Cardiac muscle cell (in vitro differentiated cells and primary cell): Measurements from ENCODE around the gene RGS10. TPM values are rescaled to one million over a fixed set of nuclear protein-coding genes. Genes with fewer than 3 reads are reported as not detected.
"Not testable (repeated sequence)": the region's sequence is repeated elsewhere in the genome, so short reads cannot be mapped to it uniquely, and the experiment has no call there.

Experiments used
- DNase-seq, 2 donors: peaks; one replicate each; pipeline versions ENCODE4 v3.0.0 to v3.0.0-alpha.2; 2010 to 2017; ENCODE audit warnings: low read depth in 1 of 2, low spot score in 1 of 2
- H3K27ac ChIP-seq: fragments of 200-600 bp; sonication (generic); 2 replicates; pipeline ENCODE4 v1.5.1; 2016
- H3K27me3 ChIP-seq: fragments of 200-600 bp; sonication (generic); 2 replicates; pipeline ENCODE4 v1.6.0; 2016; ENCODE audit warnings: control low read depth
- H3K36me3 ChIP-seq: fragments of 200-600 bp; sonication (generic); 2 replicates; pipeline ENCODE4 v1.5.1; 2016; ENCODE audit warnings: control low read depth
- H3K4me1 ChIP-seq: fragments of 200-600 bp; sonication (generic); 2 replicates; pipeline ENCODE4 v1.8.1; 2017; ENCODE audit warnings: low read depth, mild to moderate bottlenecking, mixed run types
- H3K4me3 ChIP-seq: fragments of 200-600 bp; sonication (generic); 2 replicates; pipeline ENCODE4 v1.5.1; 2016; ENCODE audit warnings: mild to moderate bottlenecking
- H3K9me3 ChIP-seq: fragments of 200-600 bp; sonication (generic); 2 replicates; pipeline ENCODE4 v1.5.1; 2017; ENCODE audit warnings: low read depth, mild to moderate bottlenecking, control low read depth
- polyA plus RNA-seq: library from polyadenylated mRNA; unstranded; fragments of >200 nt; fragmentation: Nextera tagmentation; extraction: Ambion mirVana; gene quantifications from 2 replicates; pipeline ENCODE4 v1.2.1, GENCODE V29; 2016
- total RNA-seq: library from RNA; depleted of rRNA; stranded (reverse); fragments of >200 nt; gene quantifications from 2 replicates; pipeline ENCODE4 v1.2.3, GENCODE V29; 2016
- TF ChIP-seq, protein P1 (sequence below): IDR thresholded peaks from 2 replicates; pipeline ENCODE4 v1.5.1; 2012; ENCODE audit warnings: low read depth, mild to moderate bottlenecking, low read length

RGS10 gene
- total and polyA plus RNA-seq, 2 experiments from 2014 or later: 0.73 to 1.6 TPM

DNA sequence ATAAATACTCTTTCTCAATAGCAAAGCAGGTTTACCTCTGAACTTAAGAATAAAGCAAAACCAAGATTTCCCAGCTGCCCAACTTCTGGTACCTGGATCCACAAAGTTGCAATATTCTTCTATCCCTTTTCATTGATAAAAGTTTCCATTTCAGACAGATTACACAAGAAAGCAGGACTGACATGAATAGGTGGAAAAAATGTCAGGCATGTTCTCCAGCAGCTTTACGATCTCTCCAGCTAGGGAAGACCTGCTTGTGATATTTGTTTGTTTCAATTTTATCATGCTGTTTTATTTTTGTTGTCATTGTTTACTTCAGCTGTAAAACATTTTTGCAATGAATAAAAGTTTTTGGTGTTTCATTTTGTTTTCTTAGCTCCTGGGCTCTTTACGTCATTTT is 9.0 kb downstream of the RGS10 start:
- no peak overlapping the region for H3K27ac ChIP-seq
- no peak for DNase-seq
- no peaks in the 10 kb centered on the region for H3K27me3 ChIP-seq
- TF ChIP-seq, protein P1, sequence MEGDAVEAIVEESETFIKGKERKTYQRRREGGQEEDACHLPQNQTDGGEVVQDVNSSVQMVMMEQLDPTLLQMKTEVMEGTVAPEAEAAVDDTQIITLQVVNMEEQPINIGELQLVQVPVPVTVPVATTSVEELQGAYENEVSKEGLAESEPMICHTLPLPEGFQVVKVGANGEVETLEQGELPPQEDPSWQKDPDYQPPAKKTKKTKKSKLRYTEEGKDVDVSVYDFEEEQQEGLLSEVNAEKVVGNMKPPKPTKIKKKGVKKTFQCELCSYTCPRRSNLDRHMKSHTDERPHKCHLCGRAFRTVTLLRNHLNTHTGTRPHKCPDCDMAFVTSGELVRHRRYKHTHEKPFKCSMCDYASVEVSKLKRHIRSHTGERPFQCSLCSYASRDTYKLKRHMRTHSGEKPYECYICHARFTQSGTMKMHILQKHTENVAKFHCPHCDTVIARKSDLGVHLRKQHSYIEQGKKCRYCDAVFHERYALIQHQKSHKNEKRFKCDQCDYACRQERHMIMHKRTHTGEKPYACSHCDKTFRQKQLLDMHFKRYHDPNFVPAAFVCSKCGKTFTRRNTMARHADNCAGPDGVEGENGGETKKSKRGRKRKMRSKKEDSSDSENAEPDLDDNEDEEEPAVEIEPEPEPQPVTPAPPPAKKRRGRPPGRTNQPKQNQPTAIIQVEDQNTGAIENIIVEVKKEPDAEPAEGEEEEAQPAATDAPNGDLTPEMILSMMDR: no peak
- no peaks in the 10 kb centered on the region for H3K36me3 ChIP-seq
- H3K4me3 ChIP-seq: no peak overlapping the region
- no peaks in the 10 kb centered on the region for H3K9me3 ChIP-seq
- peaks cover 2% of the 10 kb centered on the region for H3K4me1 ChIP-seq

- not testable (repeated sequence) for H3K4me3 ChIP-seq
These were observed 9.7 kb downstream of the RGS10 start for GRCh38 chr10:119532791-119533190.

GRCh38 chr10:119532251-119532650 is 10.3 kb downstream of the RGS10 start:
- H3K4me3 ChIP-seq, H3K4me1 ChIP-seq, H3K27ac ChIP-seq, DNase-seq, H3K9me3 ChIP-seq, H3K27me3 ChIP-seq, H3K36me3 ChIP-seq: not testable (repeated sequence)

More at GRCh38 chr10:119532791-119533190, 9.7 kb downstream of the RGS10 start:
- H3K9me3 ChIP-seq, H3K27me3 ChIP-seq, H3K27ac ChIP-seq, H3K4me1 ChIP-seq, DNase-seq, H3K36me3 ChIP-seq: not testable (repeated sequence)

DNA sequence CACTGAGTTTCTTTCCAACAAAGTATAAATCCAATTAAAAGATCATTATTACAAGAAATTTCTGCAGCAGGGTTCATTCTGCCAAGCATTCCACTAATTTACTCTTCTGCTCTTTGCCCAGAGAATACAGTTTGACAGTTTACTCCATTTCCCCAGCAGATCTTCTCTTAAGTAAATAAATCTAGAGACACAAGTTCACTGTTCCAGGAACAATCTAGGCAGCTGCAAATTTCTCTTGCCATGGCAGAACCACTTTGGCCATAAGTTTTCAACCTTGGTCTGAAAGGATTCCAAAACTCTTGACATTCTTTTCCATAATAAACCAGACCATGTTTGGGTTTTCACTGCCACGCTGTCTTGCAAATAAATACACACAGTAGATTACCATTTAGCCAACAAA is 11.5 kb downstream of the RGS10 start:
- Histone ChIP-seq H3K9me3 (no peaks in the 10 kb centered on the region), H3K4me1 (no peaks in the 10 kb centered on the region), H3K4me3 (no peak overlapping the region), H3K27me3 (no peaks in the 10 kb centered on the region), H3K36me3 (no peaks in the 10 kb centered on the region), H3K27ac (no peak overlapping the region)
- DNase-seq: no peak
- TF ChIP-seq, protein P1: no peak

GRCh38 chr10:119528663-119529237 is 13.8 kb downstream of the RGS10 start:
- H3K4me3 ChIP-seq, H3K9me3 ChIP-seq, H3K27me3 ChIP-seq, H3K27ac ChIP-seq, H3K4me1 ChIP-seq, H3K36me3 ChIP-seq: not testable (repeated sequence)
- DNase-seq: peak in 1 of 2 donors; percentile 80

- H3K9me3 ChIP-seq: no peaks in the 10 kb centered on the region
- no peaks in the 10 kb centered on the region for H3K27me3 ChIP-seq
- DNase-seq: no peak
These were observed 15.6 kb downstream of the RGS10 start for GRCh38 chr10:119526621-119527592.

More at GRCh38 chr10:119526621-119527592, 15.6 kb downstream of the RGS10 start:
- Histone ChIP-seq H3K27ac (no peak overlapping the region), H3K36me3 (no peaks in the 10 kb centered on the region), H3K4me3 (no peak overlapping the region), H3K4me1 (no peaks in the 10 kb centered on the region)
- TF ChIP-seq, protein P1: no peak
